LNCAP (cell line): ENCODE results near the gene PTMS.

ENCODE experiments used
- CTCF ChIP-seq: fragments of 450-650 bp; IDR thresholded peaks from 2 replicates; pipeline ENCODE4 v1.5.1; 2017; ENCODE audit warnings: mild to moderate bottlenecking

PTMS gene

GRCh38 chr12:6748761-6749160 lies 17.4 kb upstream of the PTMS start:
- TF ChIP-seq CTCF = no peak

- no peak for TF ChIP-seq CTCF
These were observed 15.7 kb upstream of the PTMS start for GRCh38 chr12:6750506-6750905.

- TF ChIP-seq CTCF = no peak
These were observed 14.4 kb upstream of the PTMS start for GRCh38 chr12:6751767-6752166.

GRCh38 chr12:6752167-6752920 lies 13.8 kb upstream of the PTMS start:
- TF ChIP-seq CTCF = peak; percentile 25; the same call in 1 of the 2 replicates

- no peak; the same call in 1 of the 2 replicates for TF ChIP-seq CTCF
These were observed 13.0 kb upstream of the PTMS start, which contains the start of gene MLF2 for GRCh38 chr12:6752921-6753771. Gene MLF2, minus strand, starts transcription at chr12:6753141. Its CDS starts 807 bp downstream, at chr12:6752334.

- TF ChIP-seq CTCF = peak; percentile 95
These were observed 12.3 kb upstream of the PTMS start for GRCh38 chr12:6753772-6754356.

GRCh38 chr12:6754411-6754810 lies 11.8 kb upstream of the PTMS start:
- no peak for TF ChIP-seq CTCF
